ENCODE data around the gene DCAF6.

- TF ChIP-seq POLR2A (IDR thresholded peaks at IDR 0.05) = no peak
- TF ChIP-seq CTCF (IDR thresholded peaks at IDR 0.05) = no peak
- no peak for TF ChIP-seq POLR2AphosphoS5 (IDR thresholded peaks at IDR 0.05; ENCODE audit: insufficient read depth in 1 of 2, low read depth in 1 of 2)
These were observed 3.8 kb downstream of the DCAF6 start for GRCh38 chr1:167940264-167940663.

All from vagina (tissue), 2 donors.